Fibroblast of skin of back (primary cell): ENCODE measurements around the gene CAMTA1.
A peak's percentile ranks its signal among the peaks of the same experiment; 100 is the strongest.

Experiments used
- DNase-seq: peaks from one replicate; pipeline ENCODE4 v3.0.0-alpha.2; 2013

Gene CAMTA1

GRCh38 chr1:7267493-7267892, 482.2 kb downstream of the CAMTA1 start:
- peak; percentile 74 for DNase-seq

- no peak for DNase-seq
These were observed 483.7 kb downstream of the CAMTA1 start for GRCh38 chr1:7268983-7269382.

GRCh38 chr1:7269525-7269924, 484.3 kb downstream of the CAMTA1 start:
- DNase-seq: no peak

- no peak for DNase-seq
These were observed 489.0 kb downstream of the CAMTA1 start for GRCh38 chr1:7274256-7274655.

- DNase-seq: no peak
These were observed 492.8 kb downstream of the CAMTA1 start for GRCh38 chr1:7278045-7278444.

- DNase-seq: no peak
These were observed 493.8 kb downstream of the CAMTA1 start for GRCh38 chr1:7278827-7279765.

GRCh38 chr1:7279769-7280168, 494.5 kb downstream of the CAMTA1 start:
- no peak for DNase-seq

- DNase-seq: no peak
These were observed 495.2 kb downstream of the CAMTA1 start for GRCh38 chr1:7280347-7280960.

GRCh38 chr1:7281821-7282220, 496.6 kb downstream of the CAMTA1 start:
- DNase-seq: peak; percentile 80

- peak; percentile 58 for DNase-seq
These were observed 499.7 kb downstream of the CAMTA1 start for GRCh38 chr1:7284839-7285435.

GRCh38 chr1:7285856-7286454, 500.7 kb downstream of the CAMTA1 start:
- DNase-seq: no peak

GRCh38 chr1:7287013-7287412, 501.8 kb downstream of the CAMTA1 start:
- DNase-seq: no peak

- no peak for DNase-seq
These were observed 503.7 kb downstream of the CAMTA1 start for GRCh38 chr1:7288992-7289391.

- no peak for DNase-seq
These were observed 504.4 kb downstream of the CAMTA1 start for GRCh38 chr1:7289694-7290093.

GRCh38 chr1:7290971-7291970, 506.0 kb downstream of the CAMTA1 start:
- DNase-seq: peak; percentile 70

GRCh38 chr1:7292036-7292681, 506.9 kb downstream of the CAMTA1 start:
- no peak for DNase-seq

- DNase-seq: peak; percentile 17
These were observed 507.6 kb downstream of the CAMTA1 start for GRCh38 chr1:7292714-7293419.

GRCh38 chr1:7293702-7294629, 508.7 kb downstream of the CAMTA1 start:
- DNase-seq: no peak

- DNase-seq: no peak
These were observed 509.4 kb downstream of the CAMTA1 start for GRCh38 chr1:7294636-7295035.
